Measurements from ENCODE around the gene SPAG17.
"Not testable (repeated sequence)": the region's sequence is repeated elsewhere in the genome, so short reads cannot be mapped to it uniquely, and the experiment has no call there.

The SPAG17 gene

GRCh38 chr1:117976381-117976780, 208.6 kb downstream of the SPAG17 start:
- no peak for DNase-seq (ENCODE audit: low spot score)

- DNase-seq (ENCODE audit: low spot score): no peak
These were observed 213.3 kb downstream of the SPAG17 start for GRCh38 chr1:117971777-117972176.

- no peak for DNase-seq (ENCODE audit: low spot score)
These were observed 214.8 kb downstream of the SPAG17 start for GRCh38 chr1:117970252-117970651.

- DNase-seq (ENCODE audit: low spot score): no peak
These were observed 217.1 kb downstream of the SPAG17 start for GRCh38 chr1:117967881-117968280.

GRCh38 chr1:117967477-117967876, 217.6 kb downstream of the SPAG17 start:
- no peak for DNase-seq (ENCODE audit: low spot score)

- no peak for DNase-seq (ENCODE audit: low spot score)
These were observed 220.6 kb downstream of the SPAG17 start for GRCh38 chr1:117964290-117965038.

- no peak for DNase-seq (ENCODE audit: low spot score)
These were observed 225.7 kb downstream of the SPAG17 start for GRCh38 chr1:117959364-117959763.

GRCh38 chr1:117952386-117952785, 232.6 kb downstream of the SPAG17 start:
- DNase-seq (ENCODE audit: low spot score): no peak

GRCh38 chr1:117942293-117942692, 242.7 kb downstream of the SPAG17 start:
- no peak for DNase-seq (ENCODE audit: low spot score)

- no peak for DNase-seq (ENCODE audit: low spot score)
These were observed 251.3 kb downstream of the SPAG17 start for GRCh38 chr1:117933769-117934168.

GRCh38 chr1:117932576-117932975, 252.5 kb downstream of the SPAG17 start:
- no peak for DNase-seq (ENCODE audit: low spot score)

- no peak for DNase-seq (ENCODE audit: low spot score)
These were observed 254.5 kb downstream of the SPAG17 start for GRCh38 chr1:117930484-117930883.

- no peak for DNase-seq (ENCODE audit: low spot score)
These were observed 254.9 kb downstream of the SPAG17 start for GRCh38 chr1:117930173-117930447.

GRCh38 chr1:117929343-117930172, 255.5 kb downstream of the SPAG17 start, which contains the start of the genes GDAP2 and WDR3:
GDAP2 (minus strand) TSS chr1:117929621; CDS start chr1:117920357, 9,264 bp downstream.
WDR3 (plus strand) TSS chr1:117929739; CDS start chr1:117933320, 3,581 bp downstream.
- peak; percentile 96 for DNase-seq (ENCODE audit: low spot score)

GRCh38 chr1:117928881-117929342, 256.1 kb downstream of the SPAG17 start:
- DNase-seq (ENCODE audit: low spot score): peak; percentile 17

- no peak for DNase-seq (ENCODE audit: low spot score)
These were observed 259.0 kb downstream of the SPAG17 start for GRCh38 chr1:117925981-117926380.

- DNase-seq (ENCODE audit: low spot score): not testable (repeated sequence)
These were observed 262.3 kb downstream of the SPAG17 start for GRCh38 chr1:117922717-117923116.

GRCh38 chr1:117921991-117922390, 263.0 kb downstream of the SPAG17 start:
- no peak for DNase-seq (ENCODE audit: low spot score)

GRCh38 chr1:117919376-117919775, 265.7 kb downstream of the SPAG17 start:
- no peak for DNase-seq (ENCODE audit: low spot score)

GRCh38 chr1:117911051-117911450, 274.0 kb downstream of the SPAG17 start:
- no peak for DNase-seq (ENCODE audit: low spot score)

- no peak for DNase-seq (ENCODE audit: low spot score)
These were observed 280.0 kb downstream of the SPAG17 start for GRCh38 chr1:117905019-117905418.

- DNase-seq (ENCODE audit: low spot score): no peak
These were observed 280.5 kb downstream of the SPAG17 start for GRCh38 chr1:117904485-117904884.
